Lower lobe of right lung (tissue), 2 donors: ENCODE results near the gene DAGLA. TPM values are rescaled to one million over a fixed set of nuclear protein-coding genes. Genes with fewer than 3 reads are reported as not detected.
A peak's percentile ranks its signal among the peaks of the same experiment; 100 is the strongest.

Source experiments
- ATAC-seq, 2 donors: fragments of 200-7000 bp; cut with Tn5 transposase; one replicate each; pipeline ENCODE4 v1.9.1; 2020 to 2022; ENCODE audit warnings: mild to moderate bottlenecking in 2 of 2, moderate library complexity in 2 of 2
- DNase-seq: peaks from one replicate; pipeline ENCODE4 v3.0.0-alpha.2; 2020
- H3K27ac ChIP-seq: fragments of 200-600 bp; one replicate; pipeline ENCODE4 v1.8.0; 2022
- H3K27me3 ChIP-seq: fragments of 200-600 bp; one replicate; pipeline ENCODE4 v1.8.0; 2022; ENCODE audit warnings: low read depth
- H3K36me3 ChIP-seq: fragments of 200-600 bp; one replicate; pipeline ENCODE4 v1.8.0; 2022; ENCODE audit warnings: mild to moderate bottlenecking
- H3K4me1 ChIP-seq: fragments of 200-600 bp; one replicate; pipeline ENCODE4 v1.8.0; 2022
- H3K4me3 ChIP-seq: fragments of 200-600 bp; one replicate; pipeline ENCODE4 v1.8.0; 2022; ENCODE audit warnings: mild to moderate bottlenecking
- H3K9me3 ChIP-seq: fragments of 200-600 bp; one replicate; pipeline ENCODE4 v1.8.0; 2022
- intact Hi-C: fragments of 100-400 bp; cut with DNase I; formaldehyde crosslinking; loops from one replicate; pipeline ENCODE4 v1.11.0; 2022
- total RNA-seq: library from RNA; stranded (reverse); fragmentation: NEBNext Ultra II Directional; extraction: Animal tissue kit (Norgen Biotek cat#: 25700); gene quantifications from one replicate; pipeline ENCODE4 v1.2.1, GENCODE V29; 2021
- TF ChIP-seq, protein P1 (sequence below): fragments of 200-600 bp; IDR thresholded peaks from one replicate; pipeline ENCODE4 v1.8.0; 2022; ENCODE audit warnings: antibody characterized with exemption, mild to moderate bottlenecking
- donor health status: DM: no; HTN: yes; CAD: no; lungs with severe emphysema.

DAGLA gene
- total RNA-seq, 1 donor from 2014 or later: 7.1 TPM

DNA sequence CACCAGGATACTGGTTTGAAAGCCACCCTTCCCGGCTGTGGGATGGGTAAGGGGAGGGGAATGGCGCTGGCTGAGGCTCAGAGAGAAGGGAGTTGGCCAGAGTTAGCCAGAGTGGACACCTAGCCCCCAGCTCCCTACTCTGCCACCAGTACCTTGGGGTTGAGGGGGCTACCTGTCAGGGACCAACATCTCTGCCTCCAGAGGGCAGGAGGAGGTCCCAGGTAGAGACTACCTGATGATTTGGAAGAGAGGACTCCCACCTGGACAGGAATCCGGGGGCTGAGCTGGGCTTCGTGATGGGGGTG is 75.9 kb downstream of the DAGLA start:
- no peaks in the 10 kb centered on the region for H3K36me3 ChIP-seq
- no peak overlapping the region for H3K27ac ChIP-seq
- no peak for DNase-seq
- H3K4me1 ChIP-seq: no peaks in the 10 kb centered on the region
- H3K27me3 ChIP-seq: peaks cover 19% of the 10 kb centered on the region
- H3K9me3 ChIP-seq: no peaks in the 10 kb centered on the region
- TF ChIP-seq, protein P1, sequence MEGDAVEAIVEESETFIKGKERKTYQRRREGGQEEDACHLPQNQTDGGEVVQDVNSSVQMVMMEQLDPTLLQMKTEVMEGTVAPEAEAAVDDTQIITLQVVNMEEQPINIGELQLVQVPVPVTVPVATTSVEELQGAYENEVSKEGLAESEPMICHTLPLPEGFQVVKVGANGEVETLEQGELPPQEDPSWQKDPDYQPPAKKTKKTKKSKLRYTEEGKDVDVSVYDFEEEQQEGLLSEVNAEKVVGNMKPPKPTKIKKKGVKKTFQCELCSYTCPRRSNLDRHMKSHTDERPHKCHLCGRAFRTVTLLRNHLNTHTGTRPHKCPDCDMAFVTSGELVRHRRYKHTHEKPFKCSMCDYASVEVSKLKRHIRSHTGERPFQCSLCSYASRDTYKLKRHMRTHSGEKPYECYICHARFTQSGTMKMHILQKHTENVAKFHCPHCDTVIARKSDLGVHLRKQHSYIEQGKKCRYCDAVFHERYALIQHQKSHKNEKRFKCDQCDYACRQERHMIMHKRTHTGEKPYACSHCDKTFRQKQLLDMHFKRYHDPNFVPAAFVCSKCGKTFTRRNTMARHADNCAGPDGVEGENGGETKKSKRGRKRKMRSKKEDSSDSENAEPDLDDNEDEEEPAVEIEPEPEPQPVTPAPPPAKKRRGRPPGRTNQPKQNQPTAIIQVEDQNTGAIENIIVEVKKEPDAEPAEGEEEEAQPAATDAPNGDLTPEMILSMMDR: no peak
- no peak for ATAC-seq
- H3K4me3 ChIP-seq: no peak overlapping the region
- intact Hi-C loops: no loop called here

DNA sequence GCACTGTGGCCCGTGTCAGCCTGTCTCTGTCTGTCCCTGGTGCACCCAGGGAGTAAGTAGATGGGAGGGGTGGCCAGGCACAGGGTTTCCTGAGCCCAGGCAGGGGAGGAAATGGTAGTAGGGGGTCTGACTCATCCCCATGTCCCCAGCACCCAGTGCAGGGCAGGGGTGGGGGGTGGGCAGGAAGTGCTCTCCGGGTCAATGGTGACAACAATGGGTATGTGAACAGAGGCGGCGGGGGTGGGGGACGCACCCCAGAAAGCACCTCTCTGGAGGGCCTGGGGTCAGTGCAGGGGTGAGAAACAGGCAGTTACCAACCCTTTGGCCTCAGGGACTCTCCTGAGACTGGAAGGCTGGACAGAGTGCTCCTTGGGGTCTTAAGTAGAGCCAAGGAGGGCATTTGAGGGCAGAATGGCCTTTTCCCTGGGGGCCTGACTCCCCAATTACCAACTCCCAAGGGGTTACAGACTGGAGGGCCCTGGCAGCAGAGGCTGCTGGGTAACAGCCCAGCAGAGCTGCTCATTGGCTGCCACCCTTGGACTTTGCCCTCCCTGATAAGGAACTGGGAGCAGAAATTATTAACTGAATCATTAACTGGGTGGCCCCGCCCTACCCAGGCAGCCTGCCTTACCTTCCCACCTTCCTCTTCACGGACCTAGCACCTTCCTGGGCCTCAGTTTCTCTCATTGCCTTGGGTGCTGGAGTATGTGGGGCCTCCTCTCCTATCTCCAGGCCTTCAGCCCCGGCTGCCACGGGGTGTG is 76.4 kb downstream of the DAGLA start:
- Histone ChIP-seq H3K4me3 (no peak overlapping the region), H3K36me3 (no peaks in the 10 kb centered on the region), H3K9me3 (no peaks in the 10 kb centered on the region), H3K27me3 (peaks cover 13% of the 10 kb centered on the region), H3K27ac (no peak overlapping the region), H3K4me1 (no peaks in the 10 kb centered on the region)
- peak in 1 of 2 donors; percentile 48 for ATAC-seq
- DNase-seq: no peak
- TF ChIP-seq, protein P1: no peak
- intact Hi-C loops: no loop called here

DNA sequence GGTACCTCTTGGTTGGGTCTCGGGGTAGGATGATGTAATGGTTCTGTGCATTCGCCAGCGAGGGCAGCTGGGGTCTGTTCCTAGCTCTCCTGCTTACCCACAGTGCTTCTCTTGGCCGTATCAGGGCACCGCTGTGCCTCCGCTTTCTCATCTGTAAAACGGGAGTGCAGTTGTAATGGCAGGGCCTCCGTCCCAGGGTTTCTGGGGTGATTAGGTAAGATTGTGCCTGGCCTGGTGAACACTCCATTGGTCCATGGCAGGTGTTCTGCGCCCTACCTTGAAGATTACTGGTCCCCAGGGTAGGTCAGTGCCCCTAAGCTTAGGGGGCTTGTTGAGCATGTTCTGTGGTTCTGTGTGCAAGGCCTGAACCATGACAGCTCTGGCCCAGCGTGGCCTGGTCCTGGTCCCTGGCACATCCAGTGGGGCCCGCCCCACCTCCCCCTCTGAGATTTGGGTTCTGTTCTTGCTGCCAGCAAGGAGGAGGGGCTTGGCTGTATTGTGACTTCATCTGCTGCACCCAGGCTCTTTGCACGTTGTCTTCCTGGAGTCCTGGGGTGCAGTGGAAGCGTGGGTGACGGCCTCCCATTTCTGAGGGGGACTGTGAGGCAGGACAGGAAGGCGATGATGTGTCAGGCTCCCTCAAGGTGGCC is 77.1 kb downstream of the DAGLA start:
- no peak overlapping the region for H3K4me3 ChIP-seq
- ATAC-seq (no peak), DNase-seq (no peak)

DNA sequence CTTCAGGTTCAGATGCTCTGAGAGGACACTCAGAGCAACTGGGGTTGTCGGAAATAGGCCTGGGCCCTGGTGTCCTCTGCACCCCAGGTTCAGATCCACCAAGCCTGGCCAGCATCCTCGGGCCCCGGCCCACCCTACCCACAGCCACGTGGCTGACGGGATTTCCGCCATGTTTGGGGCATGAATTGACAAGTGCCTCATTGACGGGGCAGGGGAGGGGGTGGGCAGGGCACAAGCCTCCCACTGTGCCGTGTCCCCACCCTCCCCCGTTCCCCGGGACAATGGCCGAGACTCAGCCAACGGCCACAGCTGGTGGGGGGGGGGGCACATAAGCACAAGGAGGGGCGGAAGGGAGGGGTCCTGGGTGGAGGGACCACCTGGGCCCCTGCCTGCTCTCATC is 80.8 kb downstream of the DAGLA start:
- intact Hi-C loops: no loop called here
- no peak overlapping the region for H3K4me3 ChIP-seq
- TF ChIP-seq, protein P1: no peak

More for the DNA sequence above, 77.1 kb downstream of the DAGLA start:
- TF ChIP-seq, protein P1: no peak
- Histone ChIP-seq H3K27ac (no peak overlapping the region), H3K27me3 (peaks cover 11% of the 10 kb centered on the region), H3K36me3 (no peaks in the 10 kb centered on the region), H3K4me1 (no peaks in the 10 kb centered on the region), H3K9me3 (no peaks in the 10 kb centered on the region)
- intact Hi-C loops: no loop called here

DNA sequence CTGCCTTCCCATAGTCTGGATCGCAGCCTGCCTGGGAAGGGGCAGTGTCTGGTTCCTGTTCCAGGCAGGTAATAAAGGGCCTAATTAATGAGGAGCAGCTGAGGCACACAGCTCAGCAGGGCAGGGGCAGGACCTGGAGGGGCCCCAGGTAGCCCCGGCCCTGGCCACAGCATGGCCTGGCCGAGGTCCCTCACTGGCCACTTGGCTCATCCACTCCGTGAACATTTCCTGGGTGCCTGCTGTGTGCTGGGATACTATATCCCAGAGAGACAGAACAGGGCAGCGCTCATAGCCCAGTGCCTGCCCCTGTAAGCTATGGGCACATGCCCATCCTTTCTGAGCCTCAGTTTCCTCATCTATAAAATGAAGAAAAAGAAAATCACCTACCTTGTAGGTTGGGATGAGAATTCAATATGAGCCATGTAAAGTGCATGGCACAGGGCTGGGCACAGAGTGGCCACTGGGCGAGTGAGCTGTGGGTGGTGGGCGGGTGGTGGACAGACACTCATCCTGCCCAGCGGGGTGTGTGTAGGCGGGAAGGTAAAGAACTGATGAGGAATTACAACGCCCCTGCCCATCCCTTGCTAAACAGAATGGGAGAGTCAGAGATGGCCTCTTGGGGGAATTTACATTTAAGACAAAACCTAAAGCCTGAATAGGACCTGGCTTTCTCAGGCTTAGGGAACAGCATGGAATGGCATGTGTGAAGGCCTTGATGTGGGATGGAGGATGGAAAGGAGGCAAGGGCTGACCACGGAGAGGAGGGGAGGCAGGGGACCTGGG is 81.4 kb downstream of the DAGLA start:
- ATAC-seq (no peak), DNase-seq (no peak)
- Histone ChIP-seq H3K27ac (no peak overlapping the region), H3K4me1 (no peaks in the 10 kb centered on the region), H3K9me3 (no peaks in the 10 kb centered on the region), H3K36me3 (no peaks in the 10 kb centered on the region), H3K4me3 (no peak overlapping the region), H3K27me3 (peaks cover 10% of the 10 kb centered on the region)
- TF ChIP-seq, protein P1: no peak
- intact Hi-C loops: no loop called here

More for the DNA sequence above, 80.8 kb downstream of the DAGLA start:
- H3K36me3 ChIP-seq: no peaks in the 10 kb centered on the region
- no peak for ATAC-seq
- no peak for DNase-seq
- no peak overlapping the region for H3K27ac ChIP-seq
- H3K27me3 ChIP-seq: peaks cover 10% of the 10 kb centered on the region
- no peaks in the 10 kb centered on the region for H3K9me3 ChIP-seq
- H3K4me1 ChIP-seq: no peaks in the 10 kb centered on the region
